ENCODE measurements around the gene ECHDC1.

DNA sequence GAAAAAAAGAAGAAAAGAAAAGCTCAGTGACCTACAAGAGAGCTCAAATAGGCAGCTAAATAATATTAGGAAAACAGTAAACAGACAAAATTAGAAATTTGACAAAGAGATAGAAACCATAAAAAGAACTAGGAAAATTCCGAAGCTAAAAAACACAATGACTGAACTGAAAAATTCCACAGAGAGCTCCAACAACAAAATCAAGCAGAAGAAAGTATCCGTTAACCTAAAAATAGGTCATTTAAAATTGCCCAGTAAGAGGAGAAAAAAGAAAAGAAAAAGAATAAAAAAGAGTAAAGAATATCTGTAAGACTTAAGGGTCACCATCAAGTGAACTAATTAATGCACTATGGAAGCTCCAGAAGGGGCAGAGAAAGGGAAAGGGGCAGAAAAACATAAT is 6.6 kb upstream of the ECHDC1 start:
- TF ChIP-seq, protein P1, sequence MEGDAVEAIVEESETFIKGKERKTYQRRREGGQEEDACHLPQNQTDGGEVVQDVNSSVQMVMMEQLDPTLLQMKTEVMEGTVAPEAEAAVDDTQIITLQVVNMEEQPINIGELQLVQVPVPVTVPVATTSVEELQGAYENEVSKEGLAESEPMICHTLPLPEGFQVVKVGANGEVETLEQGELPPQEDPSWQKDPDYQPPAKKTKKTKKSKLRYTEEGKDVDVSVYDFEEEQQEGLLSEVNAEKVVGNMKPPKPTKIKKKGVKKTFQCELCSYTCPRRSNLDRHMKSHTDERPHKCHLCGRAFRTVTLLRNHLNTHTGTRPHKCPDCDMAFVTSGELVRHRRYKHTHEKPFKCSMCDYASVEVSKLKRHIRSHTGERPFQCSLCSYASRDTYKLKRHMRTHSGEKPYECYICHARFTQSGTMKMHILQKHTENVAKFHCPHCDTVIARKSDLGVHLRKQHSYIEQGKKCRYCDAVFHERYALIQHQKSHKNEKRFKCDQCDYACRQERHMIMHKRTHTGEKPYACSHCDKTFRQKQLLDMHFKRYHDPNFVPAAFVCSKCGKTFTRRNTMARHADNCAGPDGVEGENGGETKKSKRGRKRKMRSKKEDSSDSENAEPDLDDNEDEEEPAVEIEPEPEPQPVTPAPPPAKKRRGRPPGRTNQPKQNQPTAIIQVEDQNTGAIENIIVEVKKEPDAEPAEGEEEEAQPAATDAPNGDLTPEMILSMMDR (conservative IDR thresholded peaks at IDR 0.05; ENCODE audit: low read length) = no peak
- TF ChIP-seq EZH2phosphoT487 (IDR thresholded peaks at IDR 0.05; ENCODE audit: borderline replicate concordance) = no peak
